ENCODE results near the gene ZNHIT2.
"Not testable (repeated sequence)": the region's sequence is repeated elsewhere in the genome, so short reads cannot be mapped to it uniquely, and the experiment has no call there.

- TF ChIP-seq, protein P1, sequence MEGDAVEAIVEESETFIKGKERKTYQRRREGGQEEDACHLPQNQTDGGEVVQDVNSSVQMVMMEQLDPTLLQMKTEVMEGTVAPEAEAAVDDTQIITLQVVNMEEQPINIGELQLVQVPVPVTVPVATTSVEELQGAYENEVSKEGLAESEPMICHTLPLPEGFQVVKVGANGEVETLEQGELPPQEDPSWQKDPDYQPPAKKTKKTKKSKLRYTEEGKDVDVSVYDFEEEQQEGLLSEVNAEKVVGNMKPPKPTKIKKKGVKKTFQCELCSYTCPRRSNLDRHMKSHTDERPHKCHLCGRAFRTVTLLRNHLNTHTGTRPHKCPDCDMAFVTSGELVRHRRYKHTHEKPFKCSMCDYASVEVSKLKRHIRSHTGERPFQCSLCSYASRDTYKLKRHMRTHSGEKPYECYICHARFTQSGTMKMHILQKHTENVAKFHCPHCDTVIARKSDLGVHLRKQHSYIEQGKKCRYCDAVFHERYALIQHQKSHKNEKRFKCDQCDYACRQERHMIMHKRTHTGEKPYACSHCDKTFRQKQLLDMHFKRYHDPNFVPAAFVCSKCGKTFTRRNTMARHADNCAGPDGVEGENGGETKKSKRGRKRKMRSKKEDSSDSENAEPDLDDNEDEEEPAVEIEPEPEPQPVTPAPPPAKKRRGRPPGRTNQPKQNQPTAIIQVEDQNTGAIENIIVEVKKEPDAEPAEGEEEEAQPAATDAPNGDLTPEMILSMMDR (IDR thresholded peaks at IDR 0.05) = not testable (repeated sequence)
- not testable (repeated sequence) for TF ChIP-seq POLR2A (IDR thresholded peaks at IDR 0.05)
Measured at GRCh38 chr11:65150131-65150508, 32.6 kb upstream of the ZNHIT2 start.
